IPS DF 19.7 (cell line): ENCODE results near the gene LRRC1.

Experiments used
- DNase-seq: peaks from one replicate; pipeline ENCODE4 v3.0.0-alpha.2; 2013; ENCODE audit warnings: low read depth, low spot score

Gene LRRC1

DNA sequence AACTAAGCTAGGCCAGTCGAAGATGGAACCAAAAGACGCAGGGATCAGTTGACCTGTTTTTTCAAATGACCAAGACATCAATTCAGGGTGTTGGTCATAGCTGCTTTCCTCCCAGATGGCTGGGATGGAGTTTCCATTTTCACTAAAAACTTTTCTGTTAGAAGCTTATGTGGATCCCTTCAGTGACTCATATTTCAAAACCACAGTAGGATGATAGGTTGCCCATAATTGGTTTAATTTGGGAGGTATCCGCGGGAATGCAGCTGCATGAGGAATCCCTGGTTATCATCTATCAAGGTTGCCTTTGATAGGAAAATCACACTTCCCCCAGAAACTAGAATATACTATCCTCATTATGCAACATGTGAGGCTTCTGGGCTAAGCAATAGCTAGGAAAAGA lies 165.5 kb downstream of the LRRC1 start:
- no peak for DNase-seq

DNA sequence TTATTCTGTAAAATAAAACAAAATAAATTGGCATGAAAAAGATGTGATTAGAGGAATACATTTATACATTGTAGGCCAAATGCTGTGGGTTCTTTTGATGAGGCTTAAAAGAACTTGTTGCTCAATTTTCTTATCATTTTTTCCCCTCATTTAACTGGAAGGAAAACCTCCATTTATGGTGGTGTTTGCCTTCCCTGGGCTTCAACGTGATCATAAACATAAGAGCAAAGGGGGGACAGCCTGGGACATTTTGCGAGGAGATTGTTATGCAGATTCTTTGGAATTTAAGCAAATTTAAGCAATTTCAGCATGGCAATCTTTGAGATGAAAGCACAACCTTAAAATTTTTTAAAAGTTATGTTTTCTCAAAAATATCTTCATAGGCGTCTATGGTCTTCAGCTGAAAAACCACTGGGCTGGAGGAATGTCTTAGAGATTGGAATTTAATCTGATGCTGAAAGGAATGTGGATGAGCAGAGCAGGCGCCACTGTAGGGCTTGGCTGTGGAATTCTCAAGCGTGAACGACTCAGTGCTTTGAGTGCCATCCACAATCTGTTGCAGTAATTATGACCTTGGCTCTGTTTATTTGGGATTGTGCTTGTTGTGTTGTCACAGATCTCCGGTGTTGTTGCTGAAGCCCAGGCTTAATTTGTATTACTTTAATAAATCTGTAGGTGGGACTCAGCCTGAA lies 167.0 kb downstream of the LRRC1 start:
- no peak for DNase-seq

DNA sequence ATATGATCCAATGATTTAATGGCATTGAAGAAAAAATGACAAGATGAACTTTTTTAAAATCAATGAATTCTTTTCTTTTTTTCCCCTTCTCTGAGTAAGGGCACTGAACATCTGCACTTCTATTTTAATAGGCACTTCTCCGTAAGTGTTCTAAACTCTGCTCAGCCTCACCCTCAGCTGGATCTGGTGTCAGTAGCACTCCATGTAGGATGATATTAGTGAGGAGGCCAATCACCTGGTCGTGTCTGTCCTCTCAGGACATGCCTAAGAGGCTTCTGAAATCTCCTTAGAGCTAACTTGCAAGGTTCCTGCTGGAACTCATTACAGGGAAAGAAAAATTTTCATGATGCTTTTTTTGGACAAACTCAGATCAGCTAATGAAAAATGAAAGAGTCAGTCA lies 167.8 kb downstream of the LRRC1 start:
- DNase-seq = no peak

DNA sequence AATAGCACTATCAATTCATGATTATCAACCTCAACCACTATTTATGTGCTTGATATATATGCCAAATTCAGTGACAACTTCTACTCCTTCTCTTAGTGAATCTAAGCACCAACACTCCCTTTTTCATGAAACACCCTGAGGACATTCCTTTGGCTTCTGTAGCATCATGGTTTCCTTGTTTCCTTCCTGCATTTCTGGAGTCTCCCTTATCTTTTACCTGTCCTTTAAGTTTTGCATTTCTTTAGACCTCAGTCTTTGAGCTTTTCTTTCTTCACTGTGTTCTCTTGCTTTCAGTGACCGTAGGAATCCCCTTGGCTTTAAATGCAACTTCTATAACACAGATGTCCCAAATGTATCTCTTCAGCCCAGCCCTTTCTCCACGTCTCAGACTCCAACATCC lies 172.6 kb downstream of the LRRC1 start:
- DNase-seq = no peak
